ENCODE measurements around the gene NAV2. TPM values are rescaled to one million over a fixed set of nuclear protein-coding genes. Genes with fewer than 3 reads are reported as not detected.

NAV2 gene
- total RNA-seq, 2 donors from 2014 or later: 0.37 to 0.58 TPM

GRCh38 chr11:19862091-19862490 is 149.5 kb downstream of the NAV2 start:
- Mint-ChIP-seq H3K36me3 (ENCODE audit: low read depth) (no peaks in the 10 kb centered on the region), H3K4me3 (no peak overlapping the region), H3K27ac (no peak overlapping the region), H3K27me3 (peaks cover 4% of the 10 kb centered on the region), H3K9me3 (no peaks in the 10 kb centered on the region), H3K4me1 (no peaks in the 10 kb centered on the region)
- ATAC-seq (replicated peaks): no peak

GRCh38 chr11:19864141-19865140 is 151.8 kb downstream of the NAV2 start:
- H3K27me3 Mint-ChIP-seq: peaks cover 4% of the 10 kb centered on the region
- no peak overlapping the region for H3K4me3 Mint-ChIP-seq
- H3K4me1 Mint-ChIP-seq: no peaks in the 10 kb centered on the region

GRCh38 chr11:19866037-19866436 is 153.4 kb downstream of the NAV2 start:
- Mint-ChIP-seq H3K27me3 (peaks cover 4% of the 10 kb centered on the region), H3K4me1 (no peaks in the 10 kb centered on the region), H3K9me3 (no peaks in the 10 kb centered on the region), H3K4me3 (no peak overlapping the region), H3K27ac (no peak overlapping the region), H3K36me3 (ENCODE audit: low read depth) (no peaks in the 10 kb centered on the region)
- ATAC-seq (replicated peaks): no peak

More at GRCh38 chr11:19864141-19865140, 151.8 kb downstream of the NAV2 start:
- no peak for ATAC-seq (replicated peaks)
- no peaks in the 10 kb centered on the region for H3K36me3 Mint-ChIP-seq (ENCODE audit: low read depth)
- no peaks in the 10 kb centered on the region for H3K9me3 Mint-ChIP-seq
- no peak overlapping the region for H3K27ac Mint-ChIP-seq

DNA sequence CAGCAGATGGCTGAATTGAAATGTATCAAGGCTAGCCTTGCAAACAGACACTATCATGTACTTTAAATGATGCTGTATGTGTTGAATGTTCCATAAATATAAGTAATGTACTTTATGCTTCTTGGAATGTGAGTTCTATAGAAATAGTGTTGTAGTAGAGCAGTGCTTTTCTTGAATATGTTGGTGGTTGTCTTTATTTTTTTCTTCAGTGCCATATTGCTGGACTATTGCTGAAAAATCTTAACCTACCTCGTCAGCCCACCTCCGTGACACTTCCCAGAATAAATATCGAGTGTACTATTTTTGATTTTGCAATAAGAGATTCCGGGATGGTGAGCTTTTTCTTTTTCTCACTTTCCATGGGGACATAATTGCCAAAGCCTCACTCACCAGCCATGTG is 153.9 kb downstream of the NAV2 start:
- H3K27me3 Mint-ChIP-seq: peaks cover 4% of the 10 kb centered on the region
- H3K4me3 Mint-ChIP-seq: no peak overlapping the region
- no peaks in the 10 kb centered on the region for H3K36me3 Mint-ChIP-seq (ENCODE audit: low read depth)
- ATAC-seq (replicated peaks): no peak
- H3K4me1 Mint-ChIP-seq: no peaks in the 10 kb centered on the region
- no peak overlapping the region for H3K27ac Mint-ChIP-seq
- H3K9me3 Mint-ChIP-seq: no peaks in the 10 kb centered on the region

DNA sequence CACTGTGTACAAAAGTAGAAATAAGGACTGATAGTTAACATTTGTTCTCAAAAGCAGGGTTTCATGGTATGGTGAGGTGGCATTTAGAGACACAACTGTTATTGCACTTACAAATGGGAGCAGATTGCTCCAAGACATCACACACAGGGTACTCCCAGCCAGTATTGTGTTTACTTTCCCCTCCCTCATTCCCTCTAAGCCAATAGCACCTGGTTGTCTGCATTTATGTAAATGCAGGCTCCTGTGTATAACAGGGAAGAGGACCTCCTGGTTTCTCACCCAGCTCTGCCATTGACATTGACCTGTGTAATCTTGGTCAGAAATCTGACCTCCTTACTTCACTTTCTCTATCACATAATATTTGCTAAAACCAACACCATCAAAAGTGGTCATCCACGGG is 154.4 kb downstream of the NAV2 start:
- no peak for ATAC-seq (replicated peaks)
- Mint-ChIP-seq H3K4me3 (no peak overlapping the region), H3K9me3 (no peaks in the 10 kb centered on the region), H3K27me3 (peaks cover 4% of the 10 kb centered on the region), H3K36me3 (ENCODE audit: low read depth) (no peaks in the 10 kb centered on the region), H3K27ac (no peak overlapping the region), H3K4me1 (no peaks in the 10 kb centered on the region)

- Mint-ChIP-seq H3K4me3 (no peak overlapping the region), H3K27me3 (peaks cover 4% of the 10 kb centered on the region), H3K27ac (no peak overlapping the region), H3K36me3 (ENCODE audit: low read depth) (no peaks in the 10 kb centered on the region), H3K9me3 (no peaks in the 10 kb centered on the region), H3K4me1 (no peaks in the 10 kb centered on the region)
- ATAC-seq (replicated peaks): no peak
Observed at GRCh38 chr11:19868281-19868821, 155.7 kb downstream of the NAV2 start.

DNA sequence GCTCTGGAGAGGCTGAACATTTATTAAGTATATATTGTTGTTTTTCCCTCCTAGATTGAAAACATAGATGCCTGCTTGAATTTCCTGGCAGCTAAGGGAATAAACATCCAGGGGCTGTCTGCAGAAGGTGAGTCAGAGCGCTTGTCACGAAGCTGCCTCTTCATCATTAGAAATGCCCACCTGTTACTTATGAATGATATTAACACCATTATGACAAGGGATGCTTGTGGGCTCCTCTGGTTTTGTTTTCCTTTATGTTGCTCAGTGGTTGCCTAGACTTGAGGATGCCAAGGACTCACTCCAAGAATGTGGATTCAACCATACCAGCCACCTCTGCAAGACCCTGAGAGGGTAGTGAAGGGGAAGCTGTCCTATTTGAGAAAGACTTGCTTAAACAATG is 156.2 kb downstream of the NAV2 start:
- Mint-ChIP-seq H3K4me1 (no peaks in the 10 kb centered on the region), H3K27ac (no peak overlapping the region), H3K4me3 (no peak overlapping the region), H3K27me3 (peaks cover 4% of the 10 kb centered on the region), H3K9me3 (no peaks in the 10 kb centered on the region), H3K36me3 (ENCODE audit: low read depth) (no peaks in the 10 kb centered on the region)
- no peak for ATAC-seq (replicated peaks)

DNA sequence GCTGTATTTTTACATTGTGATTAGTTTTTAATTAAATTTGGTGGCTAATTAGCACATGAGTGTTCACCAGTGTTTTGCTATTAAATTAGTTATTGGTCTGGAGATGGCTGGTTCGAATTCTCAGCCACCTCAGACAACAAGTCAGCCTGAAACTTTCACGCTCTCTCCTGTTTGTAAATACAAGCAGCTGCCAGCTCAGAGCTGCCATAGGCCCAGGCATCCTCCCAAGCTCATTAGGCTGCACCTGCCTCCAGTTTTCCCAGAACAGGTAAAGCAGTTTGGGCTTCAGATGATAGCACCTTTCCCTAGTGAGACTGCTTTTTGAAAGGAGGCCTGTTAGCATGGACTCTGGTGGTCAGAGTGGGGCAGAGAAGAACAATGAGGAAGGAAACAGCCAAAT is 156.8 kb downstream of the NAV2 start:
- peaks cover 1% of the 10 kb centered on the region for H3K27me3 Mint-ChIP-seq
- no peaks in the 10 kb centered on the region for H3K9me3 Mint-ChIP-seq
- no peak overlapping the region for H3K27ac Mint-ChIP-seq
- H3K4me3 Mint-ChIP-seq: no peak overlapping the region
- H3K4me1 Mint-ChIP-seq: no peaks in the 10 kb centered on the region
- H3K36me3 Mint-ChIP-seq (ENCODE audit: low read depth): no peaks in the 10 kb centered on the region
- ATAC-seq (replicated peaks): no peak

- ATAC-seq (replicated peaks): no peak
- Mint-ChIP-seq H3K4me1 (no peaks in the 10 kb centered on the region), H3K27me3 (no peaks in the 10 kb centered on the region), H3K36me3 (ENCODE audit: low read depth) (no peaks in the 10 kb centered on the region), H3K9me3 (no peaks in the 10 kb centered on the region), H3K27ac (no peak overlapping the region), H3K4me3 (no peak overlapping the region)
Observed at GRCh38 chr11:19869946-19870589, 157.4 kb downstream of the NAV2 start.

DNA sequence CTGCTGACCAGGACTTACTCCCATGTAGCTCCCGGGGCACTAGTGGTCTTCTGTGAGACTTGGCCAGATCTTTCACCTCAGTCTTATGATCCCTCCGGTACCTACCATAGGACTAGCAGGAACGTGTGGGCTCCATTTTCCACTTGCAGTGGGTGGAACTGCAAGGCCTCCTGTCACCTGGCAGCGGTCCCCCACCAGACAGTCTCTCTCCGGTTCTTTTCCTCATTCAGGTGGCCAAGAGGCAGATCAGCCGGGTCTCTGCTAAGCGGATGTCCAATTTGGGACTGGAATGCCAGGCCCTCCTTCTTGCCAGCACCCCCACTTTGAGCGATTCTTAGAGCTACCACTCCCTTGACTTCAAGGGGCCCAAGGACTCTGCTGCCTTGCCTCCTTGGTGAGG is 158.9 kb downstream of the NAV2 start:
- Mint-ChIP-seq H3K36me3 (ENCODE audit: low read depth) (no peaks in the 10 kb centered on the region), H3K4me3 (no peak overlapping the region), H3K4me1 (no peaks in the 10 kb centered on the region), H3K27ac (no peak overlapping the region), H3K9me3 (no peaks in the 10 kb centered on the region), H3K27me3 (no peaks in the 10 kb centered on the region)
- no peak for ATAC-seq (replicated peaks)

DNA sequence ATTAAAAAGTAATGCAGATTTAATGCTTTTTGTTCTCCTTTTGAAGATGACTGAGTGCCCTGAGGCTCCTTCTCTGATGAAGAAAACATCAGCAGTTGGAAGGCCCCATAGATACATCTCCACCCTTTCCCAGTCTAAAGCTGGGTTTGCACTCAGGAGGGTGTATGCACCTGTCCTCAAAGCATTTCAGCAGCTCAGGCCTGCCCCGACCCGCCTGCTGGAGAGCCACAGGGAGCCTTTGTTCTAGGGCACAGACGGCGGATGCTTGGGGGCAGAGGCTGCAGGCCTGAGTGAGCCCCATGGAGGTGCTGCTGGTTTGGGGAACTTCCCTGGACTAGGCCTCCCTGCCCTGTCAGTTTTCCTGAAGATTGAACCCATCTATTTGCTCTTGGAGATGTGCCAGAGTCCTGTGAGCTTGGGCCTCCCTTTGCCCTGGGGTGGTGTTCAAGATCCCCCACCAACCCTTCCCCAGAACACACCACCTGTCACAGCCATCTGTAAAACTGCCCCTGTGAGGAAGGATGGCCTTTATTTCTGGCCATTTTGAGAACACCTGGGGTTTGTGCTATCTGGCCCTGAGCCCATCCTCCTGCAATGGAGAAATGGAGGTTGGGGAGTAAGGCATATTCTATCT is 160.0 kb downstream of the NAV2 start:
- Mint-ChIP-seq H3K36me3 (ENCODE audit: low read depth) (no peaks in the 10 kb centered on the region), H3K4me3 (no peak overlapping the region), H3K4me1 (no peaks in the 10 kb centered on the region), H3K27ac (no peak overlapping the region), H3K9me3 (no peaks in the 10 kb centered on the region), H3K27me3 (no peaks in the 10 kb centered on the region)
- no peak for ATAC-seq (replicated peaks)

GRCh38 chr11:19873730-19874129 is 161.1 kb downstream of the NAV2 start:
- no peak for ATAC-seq (replicated peaks)
- Mint-ChIP-seq H3K4me3 (no peak overlapping the region), H3K27me3 (no peaks in the 10 kb centered on the region), H3K36me3 (ENCODE audit: low read depth) (no peaks in the 10 kb centered on the region), H3K27ac (no peak overlapping the region), H3K4me1 (no peaks in the 10 kb centered on the region), H3K9me3 (no peaks in the 10 kb centered on the region)

DNA sequence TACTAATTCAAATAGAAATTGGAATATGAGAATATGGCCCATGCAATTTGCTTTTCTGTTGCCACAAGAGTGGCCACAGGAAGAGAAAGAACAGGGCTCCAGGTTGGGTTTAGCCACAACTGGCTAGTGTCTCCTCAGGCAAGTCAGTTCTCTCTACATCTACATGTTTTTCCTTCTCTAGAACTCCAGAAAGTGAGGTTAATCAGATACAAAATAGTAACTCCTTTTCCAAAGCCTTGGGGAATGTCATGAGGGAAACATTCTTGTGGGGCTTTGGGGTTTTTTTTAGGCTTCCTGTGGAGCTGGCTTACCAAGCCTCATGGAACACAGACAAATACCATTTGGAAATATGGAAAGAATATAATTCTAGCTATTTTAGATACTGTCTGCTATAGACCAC is 161.6 kb downstream of the NAV2 start:
- no peaks in the 10 kb centered on the region for H3K27me3 Mint-ChIP-seq
- no peak for ATAC-seq (replicated peaks)
- no peaks in the 10 kb centered on the region for H3K9me3 Mint-ChIP-seq
- H3K4me3 Mint-ChIP-seq: no peak overlapping the region
- no peak overlapping the region for H3K27ac Mint-ChIP-seq
- no peaks in the 10 kb centered on the region for H3K36me3 Mint-ChIP-seq (ENCODE audit: low read depth)
- no peaks in the 10 kb centered on the region for H3K4me1 Mint-ChIP-seq

GRCh38 chr11:19876750-19877149 is 164.1 kb downstream of the NAV2 start:
- Mint-ChIP-seq H3K27me3 (no peaks in the 10 kb centered on the region), H3K36me3 (ENCODE audit: low read depth) (no peaks in the 10 kb centered on the region), H3K27ac (no peak overlapping the region), H3K9me3 (no peaks in the 10 kb centered on the region), H3K4me3 (no peak overlapping the region), H3K4me1 (no peaks in the 10 kb centered on the region)
- ATAC-seq (replicated peaks): no peak
